Measurements from ENCODE around the gene ZNF722. TPM values are rescaled to one million over a fixed set of nuclear protein-coding genes. Genes with fewer than 3 reads are reported as not detected.

The ZNF722 gene
- not detected in 5 replicates for total RNA-seq (2022; extraction: Qiagen RNA extraction; ENCODE audit: low read depth)

DNA sequence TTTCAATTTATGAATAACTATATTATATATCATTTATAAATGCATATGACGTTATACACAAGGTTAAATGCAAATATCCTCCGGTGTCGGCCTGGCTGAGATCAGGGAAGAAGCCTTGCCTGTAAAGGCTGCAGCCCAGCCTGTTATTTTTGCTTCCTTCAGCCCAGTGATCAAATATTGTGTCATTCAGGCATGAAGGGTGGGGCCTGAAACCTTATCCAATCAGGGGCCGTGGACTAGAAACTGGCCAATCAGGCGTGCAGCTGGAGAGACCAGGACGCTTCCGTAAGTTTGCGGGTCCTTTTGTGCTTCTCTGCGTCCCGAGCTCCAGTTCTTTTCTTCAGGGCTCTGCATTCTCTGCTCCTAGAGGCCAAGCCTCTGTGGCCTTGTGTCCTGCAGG lies at the start of gene ZNF722:
ZNF722 (plus strand) TSS at position 301 of the 400 bp plus-strand sequence. CDS start 113 bp downstream, outside the sequence.

DNA sequence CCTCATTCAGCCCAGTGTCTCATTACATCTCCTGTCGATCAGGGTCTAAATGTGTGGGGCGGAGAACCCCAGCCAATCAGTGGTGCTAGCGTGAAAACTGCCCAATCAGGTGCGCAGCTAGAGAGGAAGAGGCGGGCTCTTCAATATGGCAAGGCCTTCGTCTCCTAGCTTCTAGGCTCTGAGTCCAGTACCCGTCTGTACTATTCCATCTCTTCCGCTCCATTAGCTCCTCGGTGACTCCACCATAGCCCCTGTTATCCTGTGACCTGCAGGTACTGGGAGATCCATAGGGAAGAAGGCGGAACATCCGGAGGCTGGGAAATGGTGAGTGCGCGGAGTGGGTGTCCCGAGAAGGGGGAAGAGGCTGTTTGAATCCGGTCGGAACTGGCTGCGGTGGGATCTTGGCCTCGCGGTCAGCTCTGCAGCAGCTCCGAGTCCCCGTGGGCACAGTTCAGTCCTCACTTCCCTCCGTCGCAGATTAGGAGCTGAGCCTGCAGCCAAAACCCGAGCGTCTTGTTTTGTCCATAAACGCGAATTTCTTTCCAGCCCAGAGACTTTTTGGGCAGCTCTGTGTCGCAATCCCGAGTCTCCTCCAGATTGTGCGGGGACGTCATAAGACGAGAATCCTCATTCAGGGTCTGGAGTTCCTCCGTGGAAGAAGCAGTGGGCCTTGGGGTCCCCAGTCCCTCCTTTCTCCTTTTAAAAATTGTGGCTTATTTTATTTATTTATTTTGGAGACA lies 46.8 kb downstream of the ZNF722 start, which contains the start of gene ZNF727:
ZNF727 (plus strand) TSS at position 134 of the 740 bp plus-strand sequence; CDS start at position 322, 188 bp downstream.

Other genes starting within 250 kb of the ZNF722 start
- not detected in 5 replicates for gene ZNF727, start 46.6 kb downstream of the ZNF722 start, total RNA-seq (2022; extraction: Qiagen RNA extraction; ENCODE audit: low read depth)
- not detected in 5 replicates for gene ZNF735, start 208.4 kb downstream of the ZNF722 start, total RNA-seq (2022; extraction: Qiagen RNA extraction; ENCODE audit: low read depth)
- not detected in 5 replicates for gene ZNF679, start 229.6 kb downstream of the ZNF722 start, total RNA-seq (2022; extraction: Qiagen RNA extraction; ENCODE audit: low read depth)